Thyroid gland (tissue), 4 donors: ENCODE measurements around the gene EHMT1. TPM values are rescaled to one million over a fixed set of nuclear protein-coding genes. Genes with fewer than 3 reads are reported as not detected.

ENCODE experiments used
- DNase-seq, 2 donors: peaks; one replicate each; pipeline ENCODE4 v3.0.0-alpha.2; 2019
- H3K27ac ChIP-seq, 3 donors: fragments of 200-600 bp; sonication (generic); 1 replicate in 2 of 3; 2 replicates in 1 of 3; pipeline ENCODE4 v1.5.1; 2016 to 2019; ENCODE audit warnings: mild to moderate bottlenecking in 1 of 3, moderate library complexity in 1 of 3
- H3K27me3 ChIP-seq: fragments of 200-600 bp; sonication (generic); one replicate; pipeline ENCODE4 v1.5.1; 2019
- H3K36me3 ChIP-seq, 2 donors: fragments of 200-600 bp; sonication (generic); one replicate each; pipeline ENCODE4 v1.5.1; 2016 to 2019
- H3K4me1 ChIP-seq, 2 donors: fragments of 200-600 bp; sonication (generic); one replicate each; pipeline ENCODE4 v1.5.1; 2017 to 2019
- H3K4me3 ChIP-seq, 3 donors: fragments of 200-600 bp; sonication (generic); replicated peaks in 1 of 3; 1 replicate in 2 of 3; 2 replicates in 1 of 3; pipeline ENCODE4 v1.5.1; 2016; ENCODE audit warnings: mild to moderate bottlenecking in 1 of 3
- H3K9me3 ChIP-seq: fragments of 200-600 bp; sonication (generic); one replicate; pipeline ENCODE4 v1.5.1; 2017
- CTCF ChIP-seq, 6 experiments: fragments of 200-600 bp in 3 of 6; fragments of 450-650 bp in 3 of 6; sonication (generic) in 3 of 6; IDR thresholded peaks; one replicate each; pipeline ENCODE4 v1.5.1; 2016 to 2019; ENCODE audit warnings: antibody characterized with exemption in 6 of 6, mild to moderate bottlenecking in 2 of 6, inconsistent platforms in 1 of 6, moderate library complexity in 1 of 6
- POLR2A ChIP-seq, 2 donors: fragments of 450-650 bp; IDR thresholded peaks; one replicate each; pipeline ENCODE4 v1.6.1; 2017; ENCODE audit warnings: antibody characterized with exemption in 2 of 2, mild to moderate bottlenecking in 2 of 2, moderate library complexity in 1 of 2
- WGBS, 2 donors: methylation state at CpG; one replicate each; pipeline ENCODE4 v1.1.5; 2017; 5-methylcytosine and 5-hydroxymethylcytosine counted together
- intact Hi-C: fragments of 100-400 bp; cut with DNase I; formaldehyde crosslinking; loops from one replicate; pipeline ENCODE4 v1.15.1; 2023
- total RNA-seq, 4 donors: library from RNA; depleted of rRNA; stranded (reverse); fragments of >200 nt; gene quantifications; one replicate each; pipeline ENCODE4 v1.2.3, GENCODE V29; 2016

Gene EHMT1
- total RNA-seq, 4 donors from 2014 or later, result 56.8 to 99.5 (median 94.4) TPM

- peaks cover 38 to 48% of the 10 kb centered on the region in 2 donors for H3K4me1 ChIP-seq
- H3K27me3 ChIP-seq, result no peaks in the 10 kb centered on the region
- no peak for TF ChIP-seq CTCF (IDR thresholded peaks at IDR 0.05)
- no peak for TF ChIP-seq POLR2A (IDR thresholded peaks at IDR 0.05)
- no peak overlapping the region for H3K27ac ChIP-seq
- H3K36me3 ChIP-seq, result no peaks in the 10 kb centered on the region
- no peaks in the 10 kb centered on the region for H3K9me3 ChIP-seq
- H3K4me3 ChIP-seq, result no peak overlapping the region
- 78 to 85% methylated on average over 23 of the region's 23 CpGs for WGBS, 2 donors
- intact Hi-C loops, result no loop called here
- no peak for DNase-seq
These were observed 13.7 kb downstream of the EHMT1 start for GRCh38 chr9:137632230-137633161.

DNA sequence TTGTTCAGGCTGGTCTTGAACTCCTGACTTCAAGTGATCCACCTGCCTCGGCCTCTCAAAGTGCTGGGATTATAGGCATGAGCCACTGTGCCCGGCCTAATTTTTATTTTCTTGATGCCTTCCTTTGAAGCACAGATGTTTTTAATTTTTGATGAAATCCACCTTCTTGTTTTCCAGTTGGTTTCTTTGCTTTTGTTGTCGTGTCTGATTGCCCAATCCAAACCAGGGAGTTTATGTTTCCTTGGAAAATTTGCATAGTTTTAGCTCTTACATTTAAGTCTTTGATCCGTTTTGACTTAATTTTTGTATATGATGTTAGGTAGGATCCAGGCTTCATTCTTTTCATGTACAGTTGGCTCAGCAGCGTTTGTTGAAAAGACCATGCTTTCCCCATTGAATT lies 15.2 kb downstream of the EHMT1 start:
- Histone ChIP-seq H3K9me3 (no peaks in the 10 kb centered on the region), H3K36me3 (no peaks in the 10 kb centered on the region), H3K27ac (no peak overlapping the region), H3K4me3 (no peak overlapping the region), H3K27me3 (no peaks in the 10 kb centered on the region), H3K4me1 (peaks cover 35 to 42% of the 10 kb centered on the region in 2 donors)
- TF ChIP-seq POLR2A (IDR thresholded peaks at IDR 0.05) (no peak), CTCF (IDR thresholded peaks at IDR 0.05) (no peak)
- DNase-seq, result no peak
- WGBS, 2 donors, result 89 to 92% methylated on average over 5 of the region's 5 CpGs
- intact Hi-C loops, result no loop called here

DNA sequence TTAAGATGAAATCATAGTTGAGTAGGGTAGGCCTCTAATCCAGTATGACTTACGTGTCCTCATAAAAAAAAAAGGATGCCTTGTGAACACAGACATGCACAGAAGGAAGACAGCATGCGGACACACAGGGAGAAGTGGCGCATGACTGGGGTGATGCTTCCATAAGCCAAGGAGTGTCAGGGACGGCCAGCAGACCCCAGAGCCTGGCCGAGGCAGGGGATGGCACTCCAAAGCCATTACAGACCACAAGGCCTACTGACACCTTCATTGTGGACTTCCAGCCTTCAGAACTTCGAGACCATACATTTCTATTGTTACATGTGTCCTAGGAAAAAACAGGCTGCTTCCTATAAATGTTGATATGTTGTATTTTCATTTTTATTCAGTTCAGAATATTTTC lies 19.9 kb downstream of the EHMT1 start:
- no peak overlapping the region for H3K4me3 ChIP-seq
- no peak overlapping the region for H3K27ac ChIP-seq
- no peak for DNase-seq
- H3K27me3 ChIP-seq, result no peaks in the 10 kb centered on the region
- no peaks in the 10 kb centered on the region for H3K9me3 ChIP-seq
- H3K36me3 ChIP-seq, result no peaks in the 10 kb centered on the region
- intact Hi-C loops, result no loop called here
- TF ChIP-seq CTCF (IDR thresholded peaks at IDR 0.05), result no peak
- TF ChIP-seq POLR2A (IDR thresholded peaks at IDR 0.05), result no peak
- H3K4me1 ChIP-seq, result peaks cover 0 to 7% of the 10 kb centered on the region in 2 donors
- 92 to 96% methylated on average over 6 of the region's 6 CpGs for WGBS, 2 donors

GRCh38 chr9:137639303-137640051 lies 20.7 kb downstream of the EHMT1 start:
- Histone ChIP-seq H3K36me3 (no peaks in the 10 kb centered on the region), H3K4me3 (no peak overlapping the region), H3K27me3 (no peaks in the 10 kb centered on the region), H3K9me3 (no peaks in the 10 kb centered on the region), H3K4me1 (peaks cover 0 to 7% of the 10 kb centered on the region in 2 donors), H3K27ac (no peak overlapping the region)
- whole genome bisulfite sequencing, 2 donors, result 81 to 82% methylated on average over 12 of the region's 12 CpGs
- intact Hi-C loops, result no loop called here
- DNase-seq, result no peak
- no peak for TF ChIP-seq CTCF (IDR thresholded peaks at IDR 0.05)
- no peak for TF ChIP-seq POLR2A (IDR thresholded peaks at IDR 0.05)

GRCh38 chr9:137640862-137641261 lies 22.1 kb downstream of the EHMT1 start:
- no peaks in the 10 kb centered on the region for H3K36me3 ChIP-seq
- intact Hi-C loops, result no loop called here
- no peak overlapping the region for H3K4me3 ChIP-seq
- TF ChIP-seq POLR2A (IDR thresholded peaks at IDR 0.05) (no peak), CTCF (IDR thresholded peaks at IDR 0.05) (no peak)
- no peaks in the 10 kb centered on the region for H3K27me3 ChIP-seq
- H3K9me3 ChIP-seq, result no peaks in the 10 kb centered on the region
- 93 to 94% methylated on average over 5 of the region's 5 CpGs for WGBS, 2 donors
- peaks cover 6 to 7% of the 10 kb centered on the region in 2 donors for H3K4me1 ChIP-seq
- no peak overlapping the region for H3K27ac ChIP-seq
- no peak for DNase-seq
